ENCODE results near the gene STXBP4.

GRCh38 chr17:54935471-54935870 lies 33.1 kb upstream of the STXBP4 start:
- TF ChIP-seq CTCF (conservative IDR thresholded peaks at IDR 0.05; ENCODE audit: low read length) (no peak), EZH2phosphoT487 (IDR thresholded peaks at IDR 0.05; ENCODE audit: borderline replicate concordance, low read depth, low read length) (no peak)

Data from OCI-LY7 (cell line).